T-helper 9 cell (primary cell): ENCODE measurements around the gene UBXN10.

Experiments used
- DNase-seq: peaks from one replicate; pipeline ENCODE4 v3.0.0-alpha.2; 2020
- total RNA-seq, 2 donors: gene quantifications; one replicate each; lab custom pipeline; 2026; lab: John Stamatoyannopoulos, UW

UBXN10 gene, protein sequence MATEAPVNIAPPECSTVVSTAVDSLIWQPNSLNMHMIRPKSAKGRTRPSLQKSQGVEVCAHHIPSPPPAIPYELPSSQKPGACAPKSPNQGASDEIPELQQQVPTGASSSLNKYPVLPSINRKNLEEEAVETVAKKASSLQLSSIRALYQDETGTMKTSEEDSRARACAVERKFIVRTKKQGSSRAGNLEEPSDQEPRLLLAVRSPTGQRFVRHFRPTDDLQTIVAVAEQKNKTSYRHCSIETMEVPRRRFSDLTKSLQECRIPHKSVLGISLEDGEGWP
- total RNA-seq: 0 to 1.7 reads per million in 2 donors

DNA sequence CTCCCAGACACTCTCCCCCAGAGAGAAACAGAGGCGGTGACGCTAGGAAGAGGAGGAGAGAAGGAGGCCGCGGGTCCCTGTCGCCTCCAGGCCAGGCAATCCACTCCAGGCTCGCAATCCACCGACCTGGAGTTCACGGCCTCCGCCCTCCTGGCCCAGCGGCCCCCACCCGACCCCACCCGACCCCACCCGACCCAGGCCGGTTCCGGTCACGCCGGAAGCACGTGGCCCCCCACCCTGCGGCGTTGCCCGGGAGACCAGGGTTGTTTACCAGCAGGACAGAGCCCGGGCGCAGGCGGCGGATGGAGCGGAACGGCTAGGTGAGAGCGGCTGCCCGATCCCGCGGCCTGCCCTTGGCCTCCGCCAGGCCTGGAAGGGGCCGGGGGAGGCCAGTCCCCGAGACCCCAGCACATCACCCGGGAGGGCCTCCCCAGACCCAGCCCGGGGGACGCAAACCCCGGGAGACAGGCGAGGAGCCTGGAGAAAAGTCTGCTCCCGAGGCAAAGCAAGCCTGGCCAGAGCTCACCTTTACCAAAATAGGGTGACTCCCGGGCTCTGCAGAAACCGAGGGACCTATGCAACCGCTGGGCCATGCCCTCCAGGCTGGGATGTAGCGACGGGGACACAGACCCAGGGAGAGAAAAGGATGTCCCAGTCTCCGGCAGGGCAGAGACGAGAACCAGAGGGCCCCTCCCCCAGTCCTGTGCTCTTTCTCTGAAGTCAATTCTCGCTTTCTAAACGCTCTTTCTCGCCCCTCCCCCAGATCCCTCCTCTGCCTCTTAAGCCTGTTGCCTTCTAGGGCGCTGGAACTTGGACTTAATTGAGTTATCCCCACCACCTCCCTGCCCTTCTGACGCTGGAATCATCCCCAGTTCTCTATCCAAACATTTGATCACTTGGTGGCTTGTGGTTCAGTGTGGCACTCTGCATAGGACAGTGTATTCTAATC lies at the start of gene UBXN10, which contains the start of gene PLA2G2C:
Gene UBXN10, plus strand, starts transcription at position 263 of the 949 bp plus-strand sequence. CDS start 4,466 bp downstream, outside the sequence.
Gene PLA2G2C, minus strand, starts transcription at position 685 of the 949 bp plus-strand sequence. CDS start 9,155 bp downstream, outside the sequence.
- DNase-seq: peak; percentile 17

DNA sequence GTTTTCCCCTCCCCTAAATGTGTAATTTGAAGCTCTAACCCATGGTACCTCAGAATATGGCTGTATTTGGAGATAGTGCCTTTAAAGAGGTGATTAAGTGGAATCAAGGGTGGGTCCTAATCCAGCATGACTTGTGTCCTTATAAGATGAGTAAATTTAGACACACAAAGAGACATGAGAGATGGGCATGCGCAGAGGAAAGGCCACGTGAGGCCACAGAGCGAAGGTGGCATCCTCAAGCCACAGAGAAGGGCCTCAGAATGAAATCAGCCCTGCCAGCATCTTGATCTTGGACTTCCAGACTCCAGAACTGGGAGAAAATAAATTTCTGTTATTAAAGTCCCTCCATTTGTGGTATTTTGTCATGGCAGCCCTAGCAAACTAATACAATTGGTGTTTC lies 49.6 kb upstream of the UBXN10 start:
- DNase-seq: no peak

DNA sequence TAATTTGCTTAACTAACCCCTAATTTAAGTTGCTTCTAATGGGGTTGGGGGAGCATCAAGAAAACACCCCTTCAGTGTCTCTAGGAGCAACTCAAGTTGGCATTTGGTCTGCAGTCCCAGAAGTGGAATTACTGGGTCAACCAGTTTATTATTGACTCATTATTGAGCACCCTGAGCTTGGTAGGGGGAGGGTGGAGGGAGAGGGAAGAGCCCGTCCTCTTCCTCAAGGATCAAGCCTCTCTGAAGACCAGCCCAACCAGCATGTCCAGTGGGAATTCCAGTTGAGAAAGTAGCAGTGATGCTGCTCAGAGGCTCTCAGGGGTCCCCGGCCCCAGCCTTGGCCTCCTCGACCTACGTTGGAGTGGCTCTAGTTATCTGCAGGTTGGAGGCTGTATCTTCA lies 48.8 kb upstream of the UBXN10 start:
- DNase-seq: no peak

DNA sequence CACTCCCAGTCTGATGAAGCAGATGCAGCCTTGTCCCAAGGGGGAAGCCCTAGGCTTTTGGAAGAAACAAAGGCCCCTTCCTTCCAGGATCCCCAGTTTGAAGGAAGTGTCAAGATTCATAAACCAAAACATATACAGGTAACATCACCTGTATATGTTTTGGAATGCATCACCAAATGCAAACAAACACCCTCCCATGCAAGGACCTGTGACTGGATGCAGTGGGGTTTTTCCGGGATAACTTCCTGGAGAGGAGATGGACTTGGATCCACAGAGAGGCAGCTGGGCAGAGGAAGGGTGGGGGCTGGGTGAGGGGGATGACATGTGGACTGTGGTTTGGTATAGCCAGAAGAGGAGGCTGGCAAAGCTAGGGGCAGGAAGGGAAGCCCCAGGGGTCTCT lies 48.3 kb upstream of the UBXN10 start:
- DNase-seq: no peak

DNA sequence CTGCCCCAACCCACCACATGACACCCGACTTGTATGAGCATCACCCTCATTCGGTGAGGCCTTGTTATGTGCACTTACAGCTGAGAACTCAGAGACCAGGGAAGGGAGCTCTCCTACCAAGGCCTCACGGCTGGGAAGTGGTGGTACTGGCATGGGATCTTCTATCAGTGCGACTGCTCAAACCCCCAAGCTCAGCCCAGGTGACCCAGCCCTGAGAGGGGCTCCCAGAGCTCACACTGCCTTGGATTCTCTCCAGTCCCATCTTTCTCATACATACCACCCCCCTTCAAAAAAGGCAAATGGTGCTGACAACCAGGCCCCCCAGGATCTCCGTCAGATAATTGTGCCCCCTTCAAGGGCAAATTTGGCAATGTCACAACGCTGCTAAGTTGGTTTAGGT lies 47.5 kb upstream of the UBXN10 start:
- no peak for DNase-seq

DNA sequence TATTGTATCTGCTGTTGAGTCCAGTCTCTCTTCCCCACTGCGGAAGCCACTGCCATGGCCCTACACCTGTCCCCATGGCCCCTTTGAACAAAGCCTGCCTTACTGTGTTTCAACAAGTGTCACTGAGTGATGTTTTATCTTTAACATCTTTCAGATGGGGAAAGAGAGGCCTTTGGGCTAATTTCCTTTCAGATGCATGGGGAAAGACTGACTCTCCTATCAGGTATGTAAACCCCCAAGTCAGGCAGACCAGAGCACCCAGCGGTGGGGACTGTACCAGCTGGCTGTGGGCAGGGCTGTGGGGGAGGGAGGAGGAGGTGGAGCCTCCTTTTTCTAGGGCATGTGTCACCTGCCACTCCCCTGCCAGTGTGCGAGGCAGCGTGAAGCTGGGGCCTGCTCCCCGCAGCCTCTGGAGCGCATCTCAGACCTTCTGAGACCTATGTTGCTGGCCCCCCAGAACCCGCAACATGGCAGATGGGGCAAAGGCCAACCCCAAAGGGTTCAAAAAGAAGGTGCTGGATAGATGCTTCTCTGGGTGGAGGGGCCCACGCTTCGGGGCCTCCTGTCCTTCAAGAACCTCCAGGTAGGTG lies 46.8 kb upstream of the UBXN10 start, which contains the start of gene PLA2G2F:
Gene PLA2G2F, plus strand, starts transcription at position 363 of the 590 bp plus-strand sequence. Its CDS starts 105 bp downstream, at position 468.
- DNase-seq: no peak

DNA sequence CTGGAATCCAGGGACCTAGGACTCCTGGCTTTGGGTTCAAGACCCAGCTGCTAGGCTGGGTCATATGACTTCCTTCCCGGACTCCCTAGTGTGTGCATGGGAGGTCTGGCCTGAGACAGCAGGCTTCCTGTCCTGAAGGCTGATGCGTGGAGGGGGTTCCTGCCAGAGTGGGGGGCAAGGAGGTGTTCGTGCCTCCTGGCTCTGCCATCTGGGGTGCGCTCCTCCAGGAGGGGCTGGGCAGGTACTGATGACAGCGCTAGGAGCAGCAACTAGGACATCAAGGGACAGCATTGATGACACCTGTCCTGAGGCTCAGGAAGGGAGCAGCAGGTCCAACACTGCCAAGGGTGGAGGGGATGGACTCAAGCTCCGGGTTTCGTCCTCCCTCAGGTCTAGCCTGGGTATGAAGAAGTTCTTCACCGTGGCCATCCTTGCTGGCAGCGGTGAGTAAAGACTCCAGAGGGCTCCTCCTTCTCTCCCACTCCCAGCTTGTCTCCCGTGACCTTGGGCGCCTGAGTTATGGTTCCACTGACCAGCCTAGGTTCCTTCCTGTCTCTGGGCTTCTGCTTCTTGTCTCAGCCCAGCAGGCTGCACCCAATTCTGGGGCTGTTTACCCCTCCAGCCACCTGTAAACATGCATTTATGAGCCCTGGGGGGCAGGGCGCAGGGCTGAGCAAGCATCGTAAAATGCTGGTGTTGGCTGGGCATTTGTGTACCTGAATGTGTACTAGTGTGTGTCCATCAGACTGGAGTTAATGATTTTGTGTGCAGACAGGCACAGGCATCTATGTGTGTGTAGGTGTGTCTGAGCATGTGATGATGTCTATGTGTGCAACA lies 45.9 kb upstream of the UBXN10 start:
- DNase-seq: no peak

DNA sequence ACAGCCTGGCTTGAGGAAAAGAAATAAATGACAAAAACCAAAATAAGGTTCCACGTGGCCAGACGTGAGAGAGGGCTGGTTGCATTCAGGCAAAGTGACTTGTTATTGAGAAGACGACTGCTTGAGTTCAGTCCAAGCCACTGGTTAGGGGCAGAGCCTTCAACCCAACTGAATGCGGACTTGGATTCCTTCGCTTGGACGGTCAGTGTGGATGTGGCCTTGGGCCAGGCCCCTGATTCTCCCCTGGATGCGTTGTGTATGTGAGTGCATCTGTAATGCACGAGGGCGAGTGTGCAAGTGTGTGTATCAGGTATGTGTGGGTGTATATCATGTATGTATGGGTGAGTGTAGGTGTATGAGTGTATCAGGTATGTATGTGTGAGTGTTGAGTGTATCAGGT lies 44.9 kb upstream of the UBXN10 start:
- no peak for DNase-seq

DNA sequence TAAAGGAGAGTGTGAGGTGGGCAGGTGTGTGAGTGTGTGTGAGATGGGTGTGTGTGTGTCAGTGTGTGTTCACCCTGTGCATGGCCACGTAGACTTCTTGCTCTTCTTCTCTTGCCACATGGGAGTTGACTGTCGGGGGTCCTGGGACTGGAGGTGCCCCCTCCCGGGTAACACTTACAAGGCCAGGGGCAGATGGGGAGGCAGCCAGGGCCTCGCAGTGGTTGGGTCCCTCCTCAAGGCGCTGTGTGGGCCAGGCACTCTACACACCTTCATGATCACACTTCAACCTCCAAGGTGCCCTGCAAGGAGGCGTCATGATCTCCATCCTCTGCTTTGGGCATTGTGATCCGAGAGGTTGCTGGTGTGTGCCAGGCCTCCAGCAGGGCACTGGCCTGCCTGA lies 44.4 kb upstream of the UBXN10 start:
- DNase-seq: no peak

DNA sequence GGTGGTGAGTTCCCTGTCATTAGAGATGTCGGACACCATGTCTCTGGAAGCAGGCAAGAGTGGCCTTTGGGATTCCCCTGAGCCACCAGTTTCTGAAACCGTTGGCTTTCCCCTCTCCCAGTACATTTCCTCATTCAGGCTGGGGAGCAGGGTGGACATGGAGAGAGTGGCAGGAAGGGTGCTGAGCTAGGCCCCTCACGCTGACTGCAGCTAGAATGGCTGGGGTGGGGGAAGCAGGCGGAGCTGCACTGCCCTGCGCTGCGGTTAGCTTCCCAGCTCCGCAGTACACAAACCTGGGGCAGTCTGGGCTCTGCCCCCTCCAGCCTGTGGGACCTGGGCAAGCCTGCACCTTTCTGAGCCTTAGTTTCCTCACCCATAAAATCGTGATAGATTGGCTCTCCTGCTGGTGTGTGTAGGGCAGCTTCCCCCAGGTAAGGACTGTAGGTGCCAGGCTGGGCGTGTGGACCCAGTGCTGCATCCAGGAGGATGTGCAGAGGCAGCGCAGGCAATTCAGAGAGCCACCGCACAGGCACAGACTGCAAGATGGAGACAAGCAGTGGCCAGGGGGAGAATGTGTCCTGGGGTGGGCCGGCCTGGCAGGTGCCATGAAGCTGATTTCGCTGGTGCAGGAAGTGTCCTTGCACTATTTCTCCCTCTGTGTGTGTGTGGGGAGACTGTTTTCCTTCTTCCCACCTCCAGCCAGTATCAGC lies 43.7 kb upstream of the UBXN10 start:
- no peak for DNase-seq

DNA sequence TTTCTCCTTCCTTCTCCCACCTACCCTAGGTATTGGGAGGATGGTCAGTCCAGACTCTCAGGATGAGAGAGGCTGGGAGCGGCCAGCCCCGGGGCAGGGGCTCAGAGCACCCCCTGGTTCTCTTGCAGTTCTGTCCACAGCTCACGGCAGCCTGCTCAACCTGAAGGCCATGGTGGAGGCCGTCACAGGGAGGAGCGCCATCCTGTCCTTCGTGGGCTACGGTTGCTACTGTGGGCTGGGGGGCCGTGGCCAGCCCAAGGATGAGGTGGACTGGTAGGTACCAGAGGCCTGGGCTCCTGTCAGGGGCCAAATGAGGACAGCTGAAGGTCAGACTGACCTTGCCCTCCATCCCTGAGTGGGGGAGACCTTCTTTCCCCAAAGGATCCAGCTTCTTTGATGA lies 42.6 kb upstream of the UBXN10 start:
- no peak for DNase-seq

DNA sequence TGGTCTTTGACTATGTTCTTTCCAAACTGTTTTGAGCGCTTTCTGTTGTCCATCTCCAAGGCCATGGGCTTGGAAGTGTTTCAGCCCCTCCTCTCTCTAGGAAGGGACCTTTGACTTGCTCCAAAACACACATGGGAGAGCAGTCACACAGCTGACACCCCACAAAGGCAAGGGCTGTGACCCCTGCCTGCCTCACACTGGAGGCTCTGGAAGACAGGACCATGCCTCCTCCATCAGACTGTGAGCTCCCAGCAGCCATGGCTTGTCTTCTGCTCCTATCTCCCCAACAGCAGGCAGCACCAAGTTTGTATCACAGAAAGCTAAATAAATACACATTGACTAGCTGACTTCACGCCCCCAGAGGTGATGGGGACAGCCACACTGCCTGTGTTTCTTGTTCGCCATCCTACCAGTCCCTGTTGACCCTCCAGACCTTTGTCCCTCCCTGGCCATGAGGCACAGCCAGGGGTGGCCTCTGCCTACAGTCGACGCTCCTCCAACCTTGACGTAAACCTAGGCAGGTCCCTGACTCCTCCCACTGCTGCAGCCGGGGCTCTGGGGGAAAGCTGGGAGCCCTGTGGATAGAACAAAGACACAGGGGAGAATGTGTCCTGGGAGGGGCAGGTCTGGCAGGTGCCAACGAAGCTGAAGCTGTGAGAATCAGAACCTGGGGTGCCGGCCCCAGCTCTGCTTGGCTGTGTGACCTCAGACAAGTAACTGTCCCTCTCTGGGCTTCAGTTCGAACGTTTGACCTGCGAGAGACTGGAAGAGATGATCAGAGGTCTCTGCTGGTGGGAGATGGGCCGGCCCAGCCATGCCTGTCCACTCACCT lies 41.9 kb upstream of the UBXN10 start:
- no peak for DNase-seq

DNA sequence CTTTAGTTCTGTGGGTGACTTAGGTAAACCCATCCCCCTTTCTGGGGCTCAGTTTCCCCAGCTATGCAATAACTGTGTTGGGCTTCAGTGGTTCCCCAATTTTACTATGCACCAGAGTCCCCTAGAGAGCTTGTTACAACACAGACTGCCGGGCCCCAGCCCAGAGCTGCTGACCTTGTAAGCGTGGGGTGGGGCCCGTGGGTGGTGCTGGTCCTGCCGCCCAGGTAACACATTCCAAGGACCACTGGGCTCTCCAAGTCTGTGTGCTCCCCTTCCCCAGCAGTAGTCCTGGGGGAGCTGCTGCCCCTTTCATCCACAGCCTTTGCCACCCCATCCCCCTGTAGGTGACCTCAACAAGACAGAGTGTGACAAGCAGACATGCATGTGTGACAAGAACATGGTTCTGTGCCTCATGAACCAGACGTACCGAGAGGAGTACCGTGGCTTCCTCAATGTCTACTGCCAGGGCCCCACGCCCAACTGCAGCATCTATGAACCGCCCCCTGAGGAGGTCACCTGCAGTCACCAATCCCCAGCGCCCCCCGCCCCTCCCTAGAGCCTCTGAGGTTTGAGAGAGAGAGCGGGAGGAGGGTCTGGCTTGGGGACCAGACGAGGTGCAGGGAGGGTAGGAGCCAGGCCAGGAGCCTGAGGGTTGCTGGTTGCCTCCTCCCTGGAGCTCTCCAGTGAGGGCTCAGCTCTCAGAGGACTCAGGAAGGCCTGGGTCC lies 37.9 kb upstream of the UBXN10 start:
- no peak for DNase-seq

DNA sequence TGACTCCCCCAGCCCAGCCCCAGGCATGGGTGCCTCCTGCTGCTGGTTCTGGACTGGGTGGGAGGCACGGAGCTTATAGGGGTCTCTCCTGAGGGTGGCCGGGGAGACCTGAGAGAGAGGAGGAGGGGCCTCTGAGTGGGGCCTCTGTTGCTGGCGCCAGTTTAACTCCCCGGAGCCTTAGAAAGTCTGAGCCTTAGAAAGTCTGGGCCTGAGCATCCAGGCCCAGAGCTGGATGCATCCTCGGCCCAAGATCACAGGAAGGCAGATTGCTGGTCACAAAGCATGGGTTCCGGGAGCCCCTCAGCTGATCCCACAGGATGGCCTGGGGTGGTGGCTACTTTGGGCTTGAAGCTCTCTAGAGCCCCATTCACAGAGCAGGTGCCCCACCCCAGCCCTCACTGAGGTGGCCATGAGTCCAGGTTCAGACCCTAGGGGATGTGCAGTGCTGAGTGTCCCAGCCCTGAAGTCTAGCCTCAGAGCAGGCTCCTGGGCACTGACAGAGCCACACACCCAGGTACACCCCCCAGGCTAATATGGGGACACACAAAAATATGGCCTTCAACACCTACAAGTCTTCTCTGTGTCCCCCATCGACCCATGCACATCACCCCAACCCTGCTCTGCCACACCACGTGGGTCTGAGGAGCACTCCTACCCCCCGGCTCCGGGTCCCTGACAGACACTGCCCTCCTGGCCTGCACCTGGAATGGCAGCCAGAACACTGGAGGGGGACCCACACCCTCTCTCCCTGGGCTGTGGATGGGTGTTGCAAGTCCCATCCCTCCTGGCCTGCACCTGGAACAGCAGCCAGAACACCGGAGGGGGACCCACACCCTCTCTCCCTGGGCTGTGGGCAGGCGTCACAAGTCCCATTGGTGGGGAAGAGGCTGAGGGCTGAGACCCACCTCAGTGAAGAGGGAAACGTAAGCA lies 37.1 kb upstream of the UBXN10 start:
- no peak for DNase-seq

DNA sequence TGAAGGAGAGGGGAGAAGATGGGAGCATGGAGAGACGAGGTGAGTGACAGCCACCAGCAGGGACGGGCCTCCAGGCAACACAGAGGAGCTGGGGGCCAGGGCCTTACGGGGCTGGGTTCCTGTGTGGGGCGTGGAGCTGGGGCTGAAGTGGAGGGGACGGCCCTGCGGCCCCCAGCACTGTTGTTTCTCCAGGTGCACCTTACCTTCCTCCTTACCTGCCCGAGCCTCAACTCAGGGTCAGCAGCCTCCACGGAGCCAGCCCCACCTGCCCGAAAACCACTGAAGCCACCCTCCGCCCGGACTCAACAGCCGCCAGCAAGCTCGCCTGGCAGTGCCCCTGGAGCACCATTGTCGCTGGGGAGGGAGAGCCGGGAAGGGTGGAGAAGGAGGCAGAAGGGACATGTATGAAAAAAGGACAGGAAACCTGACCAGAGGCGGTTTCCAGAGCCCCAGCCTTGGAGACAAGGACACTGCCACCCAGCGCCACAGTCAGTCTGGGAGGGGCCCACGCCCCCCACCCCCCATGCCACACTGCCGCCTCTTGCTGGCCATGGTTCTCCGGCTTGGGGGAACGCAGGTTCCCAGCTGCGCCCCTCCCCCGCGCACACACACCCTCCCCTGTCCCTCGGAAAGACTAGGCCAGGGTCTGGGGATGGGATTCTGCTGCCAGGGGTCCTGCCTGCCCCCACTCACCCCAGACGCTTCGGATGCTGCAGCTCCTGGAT lies 36.1 kb upstream of the UBXN10 start:
- no peak for DNase-seq

DNA sequence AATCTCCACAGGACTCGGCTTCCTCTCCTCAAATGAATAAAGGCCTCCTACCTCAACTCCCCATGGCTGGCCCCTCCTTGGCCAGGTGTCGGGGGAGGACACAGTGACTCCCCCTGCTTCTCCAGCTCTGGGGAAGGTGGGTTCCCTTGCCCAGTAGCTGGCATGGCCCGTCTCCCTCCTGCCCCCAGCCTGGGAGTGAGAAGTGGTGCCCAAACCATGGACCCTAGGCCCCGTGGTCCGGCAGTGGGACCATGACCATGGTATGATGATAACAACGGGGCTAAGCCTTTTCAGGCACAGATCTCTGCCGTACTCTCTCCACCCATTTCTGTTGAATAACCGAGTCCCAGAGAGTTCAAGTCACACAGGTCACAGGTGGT lies 35.6 kb upstream of the UBXN10 start:
- no peak for DNase-seq

DNA sequence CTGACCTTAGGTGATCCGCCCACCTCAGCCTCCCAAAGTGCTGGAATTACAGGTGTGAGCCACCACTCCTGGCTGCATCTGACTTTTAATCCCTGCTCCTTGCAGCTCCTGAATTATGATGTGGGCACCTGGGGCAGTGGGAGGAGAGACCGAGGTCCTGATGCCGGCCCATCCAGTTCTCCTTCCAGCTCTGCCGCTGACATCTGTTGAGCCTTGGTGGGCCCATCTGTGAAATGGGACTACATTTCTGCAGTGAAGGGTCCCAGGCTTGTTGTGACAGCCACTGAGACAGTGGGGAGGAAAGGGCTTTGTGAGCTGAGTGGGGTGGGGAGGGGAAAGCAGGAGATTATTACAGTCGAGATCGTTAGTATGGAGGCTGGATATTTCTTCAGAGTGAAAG lies 34.9 kb upstream of the UBXN10 start:
- no peak for DNase-seq
